GM19035 (cell line): ENCODE data around the gene POLN.

Source experiments
- ATAC-seq: cut with Tn5 transposase; IDR thresholded peaks from one replicate; pipeline ENCODE4 v1.9.1; 2021; ENCODE audit not compliant: unreplicated experiment

Gene POLN

GRCh38 chr4:2264481-2265041 lies 22.6 kb upstream of the POLN start:
- no peak for ATAC-seq

GRCh38 chr4:2263926-2264321 lies 22.0 kb upstream of the POLN start:
- no peak for ATAC-seq

- no peak for ATAC-seq
Observed at GRCh38 chr4:2262944-2263250, 21.0 kb upstream of the POLN start.

- ATAC-seq: peak; percentile 88
Observed at GRCh38 chr4:2262145-2262943, 20.4 kb upstream of the POLN start.

- ATAC-seq: peak; percentile 0
Observed at GRCh38 chr4:2261853-2262144, 19.9 kb upstream of the POLN start, which contains the start of gene MXD4. MXD4 (minus strand) TSS chr4:2262109; CDS start chr4:2261980, 129 bp downstream.

GRCh38 chr4:2261110-2261852 lies 19.4 kb upstream of the POLN start:
- ATAC-seq: no peak

- no peak for ATAC-seq
Observed at GRCh38 chr4:2260344-2261109, 18.6 kb upstream of the POLN start.

GRCh38 chr4:2259541-2260343 lies 17.8 kb upstream of the POLN start:
- ATAC-seq: no peak

GRCh38 chr4:2259036-2259540 lies 17.2 kb upstream of the POLN start:
- no peak for ATAC-seq

GRCh38 chr4:2258091-2259035 lies 16.4 kb upstream of the POLN start:
- ATAC-seq: no peak

GRCh38 chr4:2257361-2258081 lies 15.6 kb upstream of the POLN start:
- ATAC-seq: no peak

GRCh38 chr4:2256781-2257191 lies 14.9 kb upstream of the POLN start:
- no peak for ATAC-seq

- no peak for ATAC-seq
Observed at GRCh38 chr4:2256156-2256731, 14.3 kb upstream of the POLN start.

- no peak for ATAC-seq
Observed at GRCh38 chr4:2255501-2256155, 13.7 kb upstream of the POLN start.

- ATAC-seq: no peak
Observed at GRCh38 chr4:2254665-2255500, 13.0 kb upstream of the POLN start.

- ATAC-seq: no peak
Observed at GRCh38 chr4:2253160-2254084, 11.5 kb upstream of the POLN start.
